Progenitor cell of endocrine pancreas (in vitro differentiated cells): ENCODE results near the gene TBC1D16. TPM values are rescaled to one million over a fixed set of nuclear protein-coding genes. Genes with fewer than 3 reads are reported as not detected.

Experiments
- DNase-seq: peaks from one replicate; pipeline ENCODE4 v3.0.0; 2021; ENCODE audit warnings: low spot score; ENCODE audit not compliant: unreplicated experiment
- H3K27ac Mint-ChIP-seq: 2 replicates; pipeline ENCODE4 v1.8.0; 2021; ENCODE audit warnings: mild to moderate bottlenecking, moderate library complexity, mixed read lengths
- H3K27me3 Mint-ChIP-seq: 2 replicates; pipeline ENCODE4 v1.8.0; 2021; ENCODE audit warnings: mixed read lengths
- H3K36me3 Mint-ChIP-seq: 2 replicates; pipeline ENCODE4 v1.8.0; 2022; ENCODE audit warnings: mixed read lengths; ENCODE audit not compliant: insufficient read depth
- H3K4me1 Mint-ChIP-seq: 2 replicates; pipeline ENCODE4 v1.8.0; 2021; ENCODE audit warnings: low read depth, mixed read lengths
- H3K4me3 Mint-ChIP-seq: 2 replicates; pipeline ENCODE4 v1.8.0; 2021; ENCODE audit warnings: low read depth, mild to moderate bottlenecking, moderate library complexity, mixed read lengths
- H3K9me3 Mint-ChIP-seq: 2 replicates; pipeline ENCODE4 v1.8.0; 2021; ENCODE audit warnings: low read depth, mixed read lengths
- total RNA-seq: library from RNA; stranded (reverse); gene quantifications from 2 replicates; pipeline ENCODE4 v1.2.1, GENCODE V29; 2021
- TF ChIP-seq, protein P1 (sequence below): fragments of 200-600 bp; sonication (generic); IDR thresholded peaks from one replicate; pipeline ENCODE4 v1.5.0; 2021; ENCODE audit warnings: antibody characterized with exemption, mild to moderate bottlenecking; ENCODE audit not compliant: unreplicated experiment

Gene TBC1D16
- total RNA-seq, 1 donor from 2014 or later = 85.1 TPM

DNA sequence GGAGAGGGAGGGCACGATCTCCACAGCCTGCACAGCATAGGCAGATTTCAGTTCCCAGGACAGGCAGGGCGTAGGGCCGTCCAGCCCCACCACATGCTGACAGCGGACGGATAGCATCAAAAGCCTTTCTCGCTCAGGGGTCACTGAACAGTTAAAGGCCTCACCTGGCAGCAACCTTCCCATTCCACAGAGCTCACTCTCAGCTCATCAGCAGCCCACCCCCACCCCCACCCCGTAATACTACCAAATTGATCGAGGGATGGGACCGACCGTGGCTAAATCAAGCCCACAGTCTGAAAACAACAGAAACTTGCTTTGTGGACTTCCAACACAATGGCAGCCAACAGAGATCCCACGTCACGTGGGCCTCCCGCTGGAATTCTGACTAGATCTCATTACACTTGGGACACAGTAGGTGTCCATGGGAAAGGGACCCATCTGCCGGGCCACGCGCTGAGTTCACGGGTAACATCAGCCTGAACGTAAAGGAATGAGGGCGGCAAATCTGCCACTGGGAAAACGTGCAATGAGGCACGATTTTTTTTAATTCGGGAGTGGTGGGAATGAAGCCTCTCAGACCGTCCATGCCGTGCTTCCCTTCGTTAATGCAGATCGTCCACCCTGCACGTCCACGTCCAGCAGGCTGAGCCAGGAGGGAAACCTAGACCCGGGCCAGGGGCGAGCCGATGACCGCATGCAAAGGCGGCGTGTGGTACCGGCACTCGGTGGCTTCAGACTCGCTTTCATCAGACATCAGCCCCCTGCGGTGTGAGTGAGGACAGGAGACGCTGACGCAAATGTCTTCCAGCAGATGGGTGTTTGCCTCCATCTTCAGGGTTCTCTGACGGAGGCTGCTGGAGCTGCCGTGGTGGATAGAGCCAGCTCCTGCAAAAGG, 92.1 kb downstream of the TBC1D16 start:
- Mint-ChIP-seq H3K4me1 (peaks cover 2% of the 10 kb centered on the region), H3K4me3 (no peak overlapping the region), H3K27ac (no peak overlapping the region), H3K9me3 (no peaks in the 10 kb centered on the region), H3K36me3 (peaks cover 29% of the 10 kb centered on the region), H3K27me3 (no peaks in the 10 kb centered on the region)
- TF ChIP-seq, protein P1, sequence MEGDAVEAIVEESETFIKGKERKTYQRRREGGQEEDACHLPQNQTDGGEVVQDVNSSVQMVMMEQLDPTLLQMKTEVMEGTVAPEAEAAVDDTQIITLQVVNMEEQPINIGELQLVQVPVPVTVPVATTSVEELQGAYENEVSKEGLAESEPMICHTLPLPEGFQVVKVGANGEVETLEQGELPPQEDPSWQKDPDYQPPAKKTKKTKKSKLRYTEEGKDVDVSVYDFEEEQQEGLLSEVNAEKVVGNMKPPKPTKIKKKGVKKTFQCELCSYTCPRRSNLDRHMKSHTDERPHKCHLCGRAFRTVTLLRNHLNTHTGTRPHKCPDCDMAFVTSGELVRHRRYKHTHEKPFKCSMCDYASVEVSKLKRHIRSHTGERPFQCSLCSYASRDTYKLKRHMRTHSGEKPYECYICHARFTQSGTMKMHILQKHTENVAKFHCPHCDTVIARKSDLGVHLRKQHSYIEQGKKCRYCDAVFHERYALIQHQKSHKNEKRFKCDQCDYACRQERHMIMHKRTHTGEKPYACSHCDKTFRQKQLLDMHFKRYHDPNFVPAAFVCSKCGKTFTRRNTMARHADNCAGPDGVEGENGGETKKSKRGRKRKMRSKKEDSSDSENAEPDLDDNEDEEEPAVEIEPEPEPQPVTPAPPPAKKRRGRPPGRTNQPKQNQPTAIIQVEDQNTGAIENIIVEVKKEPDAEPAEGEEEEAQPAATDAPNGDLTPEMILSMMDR = no peak
- DNase-seq = no peak

DNA sequence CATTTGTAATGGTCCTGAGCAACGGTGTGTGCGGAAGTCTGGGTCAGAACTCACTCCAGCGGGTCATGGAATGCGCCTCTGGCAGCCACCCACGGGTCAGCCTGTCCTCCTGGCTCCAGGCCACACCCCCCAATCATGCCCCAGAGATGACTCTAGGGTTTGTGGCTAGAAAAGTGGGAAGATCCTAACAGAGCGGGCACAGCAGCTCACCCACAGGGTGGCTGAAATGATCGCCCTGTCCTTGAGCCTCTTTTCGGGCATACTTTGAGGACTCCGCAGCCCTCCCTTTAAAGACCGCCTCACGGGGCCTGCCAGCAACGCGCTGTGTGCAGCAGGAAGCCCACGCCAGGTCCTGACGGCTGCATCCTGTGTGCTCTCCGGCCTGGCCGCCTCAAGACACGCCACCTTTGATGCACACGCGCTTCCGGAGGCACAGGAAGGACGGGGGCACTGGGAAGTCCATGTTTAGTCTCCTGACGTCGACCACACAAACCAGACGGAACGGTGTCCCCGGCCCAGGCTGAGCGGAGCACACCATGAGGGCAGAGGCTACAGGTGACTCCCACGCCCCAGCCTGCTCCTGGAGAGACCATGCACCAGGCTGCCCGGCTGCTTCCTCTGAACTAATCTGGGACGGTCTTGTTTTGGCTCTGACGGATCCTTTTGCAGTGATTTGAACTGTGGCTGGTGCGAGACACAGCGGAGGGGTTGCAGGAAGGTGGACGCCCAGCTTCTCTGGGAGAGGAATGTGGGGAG, 92.9 kb downstream of the TBC1D16 start:
- TF ChIP-seq, protein P1 = no peak
- Mint-ChIP-seq H3K9me3 (no peaks in the 10 kb centered on the region), H3K27ac (peak overlapping the region; percentile 16), H3K27me3 (no peaks in the 10 kb centered on the region), H3K36me3 (peaks cover 24% of the 10 kb centered on the region), H3K4me1 (peaks cover 2% of the 10 kb centered on the region), H3K4me3 (no peak overlapping the region)
- DNase-seq = no peak

DNA sequence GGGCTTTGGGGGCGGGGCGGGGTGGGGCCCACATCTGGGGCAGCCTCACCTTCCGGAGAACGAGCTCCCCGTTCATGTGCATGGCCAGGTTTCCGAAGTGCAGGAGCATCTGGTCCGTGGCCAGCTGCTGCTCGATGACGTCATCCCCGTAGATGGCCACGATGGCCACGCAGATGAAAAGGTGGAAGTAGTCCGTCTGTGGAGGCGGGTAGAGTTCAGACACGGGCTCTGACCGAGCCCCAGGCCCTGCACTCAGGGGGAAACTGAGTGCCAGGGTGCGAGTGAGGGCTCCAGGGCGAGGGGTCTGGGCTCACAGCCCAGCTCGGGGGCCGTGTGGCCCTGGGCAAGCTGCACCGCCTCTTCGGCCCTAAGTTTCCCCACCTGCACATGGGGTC, 93.7 kb downstream of the TBC1D16 start:
- H3K4me1 Mint-ChIP-seq = peaks cover 2% of the 10 kb centered on the region
- no peak for DNase-seq
- peaks cover 24% of the 10 kb centered on the region for H3K36me3 Mint-ChIP-seq
- TF ChIP-seq, protein P1 = no peak
- H3K27me3 Mint-ChIP-seq = no peaks in the 10 kb centered on the region
- H3K4me3 Mint-ChIP-seq = no peak overlapping the region
- H3K9me3 Mint-ChIP-seq = no peaks in the 10 kb centered on the region
- no peak overlapping the region for H3K27ac Mint-ChIP-seq

DNA sequence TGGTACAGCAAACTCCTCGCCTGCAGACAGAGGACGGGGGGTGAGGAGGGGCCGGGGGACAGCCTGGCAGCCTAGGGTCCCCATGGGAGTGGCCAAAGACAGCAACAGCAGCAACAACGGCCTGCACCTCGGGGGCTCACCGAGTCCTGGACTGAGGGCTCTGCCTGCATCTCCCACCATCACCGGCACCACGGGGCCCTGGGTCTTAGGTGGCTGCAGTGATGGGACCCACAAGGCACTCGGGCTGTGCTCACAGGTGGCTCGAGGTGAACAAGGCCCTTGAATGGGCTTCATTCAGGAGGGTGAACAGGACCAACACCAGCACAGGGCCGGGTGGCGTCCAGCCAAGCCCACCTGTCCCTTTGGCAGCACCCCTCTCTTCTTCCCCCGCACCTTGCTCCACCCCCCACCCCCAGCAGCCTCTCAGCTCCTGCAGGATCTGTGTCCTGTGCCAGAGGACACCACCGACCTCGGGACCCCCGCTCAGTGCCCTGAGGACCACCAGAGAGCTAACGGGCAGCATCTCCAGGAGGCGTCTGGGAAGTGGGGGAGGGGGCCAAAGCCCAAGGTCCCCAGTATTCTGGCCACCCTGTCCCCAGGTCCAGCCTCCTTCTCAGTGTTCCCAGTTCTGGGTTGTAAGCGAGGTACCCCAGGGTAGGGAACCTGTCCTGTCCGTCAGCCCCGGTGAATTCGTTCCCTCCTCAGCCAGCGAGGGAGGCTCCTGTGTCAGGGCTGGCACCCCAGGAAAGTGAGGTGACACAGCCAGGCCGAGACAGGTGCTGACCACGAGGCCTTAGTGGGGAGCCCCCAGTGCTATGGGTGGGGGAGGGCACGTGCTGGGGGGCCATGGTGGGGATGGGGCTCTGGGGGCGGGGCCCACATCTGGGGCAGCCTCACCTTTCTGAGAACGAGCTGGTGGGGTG, 94.3 kb downstream of the TBC1D16 start:
- H3K27me3 Mint-ChIP-seq = no peaks in the 10 kb centered on the region
- TF ChIP-seq, protein P1 = no peak
- no peak for DNase-seq
- H3K36me3 Mint-ChIP-seq = peaks cover 24% of the 10 kb centered on the region
- H3K27ac Mint-ChIP-seq = no peak overlapping the region
- no peaks in the 10 kb centered on the region for H3K9me3 Mint-ChIP-seq
- no peak overlapping the region for H3K4me3 Mint-ChIP-seq
- peaks cover 2% of the 10 kb centered on the region for H3K4me1 Mint-ChIP-seq
